ENCODE measurements around the gene HEY2.

GRCh38 chr6:125802943-125803377 lies 53.5 kb downstream of the HEY2 start:
- TF ChIP-seq CTCF (IDR thresholded peaks at IDR 0.05) (no peak), POLR2A (IDR thresholded peaks at IDR 0.05) (no peak)
